H7 (cell line): Measurements from ENCODE around the gene ABCG8. TPM values are rescaled to one million over a fixed set of nuclear protein-coding genes. Genes with fewer than 3 reads are reported as not detected.

Experiments used
- DNase-seq: peaks from one replicate; pipeline ENCODE4 v3.0.0; 2012
- H3K27me3 ChIP-seq: 2 replicates; pipeline ENCODE4 v1.6.0; 2011; ENCODE audit warnings: mild to moderate bottlenecking, low read length; ENCODE audit not compliant: control insufficient read depth, insufficient read depth
- H3K36me3 ChIP-seq: replicated peaks from 2 replicates; pipeline ENCODE4 v1.5.1; 2011; ENCODE audit warnings: low read length; ENCODE audit not compliant: control insufficient read depth, insufficient read depth
- H3K4me3 ChIP-seq: 2 replicates; pipeline ENCODE4 v1.5.1; 2011; ENCODE audit warnings: low read depth, mild to moderate bottlenecking, control low read depth, low read length, moderate library complexity; ENCODE audit not compliant: insufficient read depth
- total RNA-seq: library from RNA; depleted of rRNA; stranded (reverse); fragments of >200 nt; shearing (Covaris generic); gene quantifications from 2 replicates; pipeline ENCODE4 v1.2.3, GENCODE V29; 2014

The ABCG8 gene
- total RNA-seq, 1 experiment from 2014 or later: not detected

DNA sequence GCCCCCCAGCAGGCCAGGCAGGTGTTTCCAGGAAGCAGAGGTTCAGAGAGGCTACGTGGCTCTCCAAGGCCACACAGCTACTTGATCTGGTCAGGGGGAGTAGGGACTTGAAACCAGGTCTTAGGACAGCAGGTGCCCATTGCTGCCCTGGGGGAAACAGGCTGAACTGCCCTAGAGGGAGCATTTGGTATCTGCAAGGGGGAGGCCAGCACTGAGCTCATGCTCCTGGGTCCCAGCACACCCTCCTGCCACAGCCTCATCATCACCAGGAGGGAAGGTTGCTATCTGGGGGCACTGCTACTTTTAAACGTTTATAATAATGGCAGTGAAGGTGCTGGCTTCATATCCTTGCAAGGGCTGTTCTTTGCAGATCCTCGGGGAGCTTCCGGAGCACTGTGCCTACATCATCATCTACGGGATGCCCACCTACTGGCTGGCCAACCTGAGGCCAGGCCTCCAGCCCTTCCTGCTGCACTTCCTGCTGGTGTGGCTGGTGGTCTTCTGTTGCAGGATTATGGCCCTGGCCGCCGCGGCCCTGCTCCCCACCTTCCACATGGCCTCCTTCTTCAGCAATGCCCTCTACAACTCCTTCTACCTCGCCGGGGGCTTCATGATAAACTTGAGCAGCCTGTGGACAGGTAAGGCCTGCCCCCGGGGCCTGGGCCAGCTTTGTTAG, 36.1 kb downstream of the ABCG8 start:
- peak; percentile 51 for DNase-seq
- no peaks in the 10 kb centered on the region for H3K36me3 ChIP-seq
- no peak overlapping the region for H3K4me3 ChIP-seq
- H3K27me3 ChIP-seq: no peaks in the 10 kb centered on the region

DNA sequence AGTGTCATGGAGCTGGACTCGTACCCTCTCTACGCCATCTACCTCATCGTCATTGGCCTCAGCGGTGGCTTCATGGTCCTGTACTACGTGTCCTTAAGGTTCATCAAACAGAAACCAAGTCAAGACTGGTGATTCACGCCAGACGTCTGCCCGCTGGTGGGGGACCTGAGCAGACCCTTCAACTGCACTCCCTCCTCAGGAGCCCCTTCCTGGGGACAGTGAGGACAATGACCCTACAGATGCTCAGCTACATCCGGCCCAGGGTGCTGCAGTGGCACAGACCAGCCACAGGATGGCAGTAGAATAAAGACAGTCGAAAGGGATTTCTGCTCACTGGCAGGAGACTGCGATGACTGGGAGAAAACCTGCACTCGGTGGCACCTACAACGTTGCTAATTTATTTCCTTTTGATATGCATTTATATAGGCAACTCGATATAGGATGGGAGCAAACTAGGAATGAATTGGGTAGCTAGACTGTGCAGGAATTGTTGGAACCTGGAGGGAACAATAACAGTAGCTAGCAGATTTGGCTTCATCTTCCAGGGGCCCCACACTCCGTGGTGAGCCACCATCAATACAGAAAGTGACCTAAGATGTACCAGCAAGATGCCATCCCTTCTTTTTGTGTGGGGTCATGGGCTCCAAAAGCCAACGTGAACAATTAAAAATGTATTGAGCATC, 39.2 kb downstream of the ABCG8 start:
- peak; percentile 83 for DNase-seq
- H3K4me3 ChIP-seq: no peak overlapping the region
- H3K27me3 ChIP-seq: no peaks in the 10 kb centered on the region
- H3K36me3 ChIP-seq: no peaks in the 10 kb centered on the region

GRCh38 chr2:43879261-43879660, 40.5 kb downstream of the ABCG8 start:
- Histone ChIP-seq H3K4me3 (no peak overlapping the region), H3K36me3 (no peaks in the 10 kb centered on the region), H3K27me3 (no peaks in the 10 kb centered on the region)
- DNase-seq: no peak

GRCh38 chr2:43880471-43880870, 41.7 kb downstream of the ABCG8 start:
- Histone ChIP-seq H3K36me3 (peaks cover 2% of the 10 kb centered on the region; the same call in 1 of the 2 replicates), H3K27me3 (no peaks in the 10 kb centered on the region), H3K4me3 (no peak overlapping the region)
- DNase-seq: no peak

DNA sequence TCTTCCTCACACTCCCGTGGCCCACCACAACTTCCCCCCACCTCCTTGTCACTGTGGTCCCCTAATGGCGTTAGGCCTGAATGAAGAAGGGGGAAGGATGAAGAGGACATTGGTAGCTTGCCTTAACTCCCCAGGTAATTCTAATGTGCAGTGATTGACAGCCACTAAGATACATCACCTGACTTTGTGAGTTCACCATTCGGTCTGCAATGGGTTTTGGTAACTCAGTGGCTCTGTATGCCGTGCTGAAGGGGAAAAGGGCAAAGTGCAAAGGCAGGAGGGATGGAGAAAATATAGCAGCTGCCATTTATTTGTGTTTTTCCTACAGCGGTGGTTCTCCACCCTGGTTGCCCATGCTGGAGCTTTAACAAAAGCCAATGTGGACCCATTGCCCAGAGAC, 42.2 kb downstream of the ABCG8 start:
- Histone ChIP-seq H3K4me3 (no peak overlapping the region), H3K36me3 (peaks cover 2% of the 10 kb centered on the region), H3K27me3 (no peaks in the 10 kb centered on the region)
- no peak for DNase-seq

DNA sequence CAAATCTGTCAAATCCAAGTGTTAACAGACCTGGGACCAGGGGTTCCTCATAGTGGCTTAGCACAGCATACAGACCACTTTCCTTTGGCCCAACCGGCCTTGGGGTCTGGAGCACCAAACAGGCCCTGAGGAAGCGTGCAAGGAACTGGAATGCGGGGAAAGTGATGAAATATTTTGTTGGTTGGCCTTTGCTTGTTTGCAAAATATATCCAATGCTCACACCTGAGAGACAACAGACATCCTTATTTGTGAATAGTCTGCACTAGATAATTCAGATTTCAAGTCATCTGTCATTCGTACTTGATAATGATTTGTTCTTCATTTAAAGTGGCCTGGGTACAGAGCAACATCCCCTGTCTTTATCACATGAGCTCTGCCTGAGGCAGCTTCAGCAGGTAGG, 43.5 kb downstream of the ABCG8 start:
- no peaks in the 10 kb centered on the region for H3K27me3 ChIP-seq
- peaks cover 6% of the 10 kb centered on the region for H3K36me3 ChIP-seq
- DNase-seq: no peak
- no peak overlapping the region for H3K4me3 ChIP-seq

- H3K4me3 ChIP-seq: no peak overlapping the region
- H3K36me3 ChIP-seq: peaks cover 19% of the 10 kb centered on the region
- DNase-seq: no peak
- no peaks in the 10 kb centered on the region for H3K27me3 ChIP-seq
Observed at GRCh38 chr2:43884689-43885088, 45.9 kb downstream of the ABCG8 start.

DNA sequence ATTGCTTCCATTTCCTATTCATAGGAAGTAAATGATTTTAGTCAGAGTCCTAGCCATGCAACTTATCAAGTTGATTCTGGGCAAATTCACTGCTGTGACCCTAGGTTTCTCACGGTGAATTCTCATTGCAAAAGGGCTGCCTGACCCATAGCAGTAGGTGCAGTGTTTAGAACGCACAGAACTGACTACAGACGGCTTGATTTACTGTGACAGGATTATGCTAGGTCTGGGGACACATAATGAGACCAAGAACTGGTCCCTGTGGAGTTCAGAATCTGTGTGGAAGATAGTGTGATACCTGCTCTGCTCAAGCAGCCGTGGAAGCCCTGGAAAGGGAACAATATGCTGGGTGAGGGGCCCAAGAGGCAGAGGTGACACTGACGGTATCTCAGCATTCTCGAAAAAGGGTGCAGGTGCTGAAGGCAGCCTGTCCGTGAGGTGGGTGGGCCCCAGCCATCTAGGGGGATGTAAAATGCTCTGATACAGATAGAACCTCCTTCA, 46.4 kb downstream of the ABCG8 start:
- H3K36me3 ChIP-seq: peaks cover 22% of the 10 kb centered on the region
- no peak overlapping the region for H3K4me3 ChIP-seq
- no peaks in the 10 kb centered on the region for H3K27me3 ChIP-seq
- no peak for DNase-seq

DNA sequence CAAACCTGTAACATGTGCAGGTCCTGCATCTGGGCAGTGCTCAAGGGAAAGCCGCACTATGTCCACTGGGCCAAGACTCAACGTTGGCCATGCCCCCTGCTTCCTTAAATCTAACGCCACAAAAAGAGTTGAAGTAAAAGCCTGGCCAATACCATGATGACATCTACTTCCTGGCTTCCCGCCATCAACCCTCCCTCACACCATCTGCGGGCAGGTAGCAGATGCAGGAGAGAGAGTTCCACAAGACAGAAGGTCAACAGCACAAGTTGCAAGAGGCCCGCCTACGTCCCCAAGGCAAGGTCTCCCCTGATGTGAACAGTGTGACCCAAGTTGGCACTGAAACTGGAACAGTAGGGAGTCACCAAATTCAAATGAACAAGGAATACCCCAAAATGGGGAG, 48.4 kb downstream of the ABCG8 start:
- Histone ChIP-seq H3K4me3 (no peak overlapping the region), H3K36me3 (peaks cover 31% of the 10 kb centered on the region), H3K27me3 (no peaks in the 10 kb centered on the region)
- no peak for DNase-seq

GRCh38 chr2:43889416-43889815, 50.6 kb downstream of the ABCG8 start:
- Histone ChIP-seq H3K36me3 (peaks cover 38% of the 10 kb centered on the region), H3K27me3 (no peaks in the 10 kb centered on the region)

GRCh38 chr2:43890855-43891254, 52.1 kb downstream of the ABCG8 start:
- no peak overlapping the region for H3K4me3 ChIP-seq
- DNase-seq: no peak
- H3K27me3 ChIP-seq: no peaks in the 10 kb centered on the region
- peaks cover 40% of the 10 kb centered on the region for H3K36me3 ChIP-seq

More at GRCh38 chr2:43889416-43889815, 50.6 kb downstream of the ABCG8 start:
- DNase-seq: no peak
- no peak overlapping the region for H3K4me3 ChIP-seq

DNA sequence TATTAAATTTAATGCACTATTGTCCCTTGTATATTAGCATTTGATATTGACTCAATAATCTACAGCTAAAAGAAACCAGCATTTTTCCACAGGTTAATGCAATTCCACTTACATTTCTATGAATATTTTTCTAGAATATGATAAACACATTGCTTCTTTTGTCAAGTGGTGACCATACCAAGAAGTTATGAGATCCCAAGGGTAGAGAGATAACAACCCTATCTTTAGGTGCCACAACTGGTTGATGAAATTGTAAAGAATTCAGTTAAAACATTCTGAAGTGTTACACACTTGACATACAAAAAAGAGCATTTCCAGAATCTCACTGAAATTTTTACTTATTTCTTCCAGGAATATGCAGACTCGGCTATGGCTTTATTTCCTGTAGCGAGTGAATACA, 56.0 kb downstream of the ABCG8 start:
- no peak for DNase-seq
- H3K27me3 ChIP-seq: no peaks in the 10 kb centered on the region
- peaks cover 34% of the 10 kb centered on the region for H3K36me3 ChIP-seq
- H3K4me3 ChIP-seq: no peak overlapping the region

DNA sequence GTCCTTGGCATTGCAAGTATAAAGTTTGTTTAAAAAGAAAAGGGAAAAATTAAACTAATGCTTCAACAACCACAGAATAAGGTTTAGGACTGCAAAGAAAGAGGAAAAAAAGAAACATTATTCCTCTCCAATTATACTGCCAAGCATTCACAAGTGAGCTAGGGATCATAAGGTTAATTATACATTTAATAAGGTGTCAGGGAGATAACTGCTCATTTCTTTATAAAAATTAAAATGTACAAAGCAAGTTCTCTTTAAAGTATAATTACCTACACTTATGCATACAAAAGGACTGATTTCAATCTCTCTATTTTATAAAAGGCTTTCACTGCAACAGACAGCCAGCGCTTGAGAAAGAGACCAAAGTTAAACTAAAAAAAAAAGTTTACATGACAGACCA, 58.1 kb downstream of the ABCG8 start:
- DNase-seq: no peak
- peaks cover 28% of the 10 kb centered on the region for H3K36me3 ChIP-seq
- no peak overlapping the region for H3K4me3 ChIP-seq
- H3K27me3 ChIP-seq: no peaks in the 10 kb centered on the region

GRCh38 chr2:43897492-43897891, 58.7 kb downstream of the ABCG8 start:
- Histone ChIP-seq H3K27me3 (no peaks in the 10 kb centered on the region), H3K4me3 (no peak overlapping the region), H3K36me3 (peaks cover 25% of the 10 kb centered on the region)
- DNase-seq: no peak

GRCh38 chr2:43898134-43898837, 59.5 kb downstream of the ABCG8 start:
- H3K36me3 ChIP-seq: peaks cover 21% of the 10 kb centered on the region
- DNase-seq: peak; percentile 25
- H3K27me3 ChIP-seq: no peaks in the 10 kb centered on the region
- H3K4me3 ChIP-seq: no peak overlapping the region
